Activated naive CD8-positive, alpha-beta T cell treated with anti-CD3 and anti-CD28 coated beads, Interleukin-2, amount 50 U/mL, for 24 hours (primary cell): ENCODE results near the gene ATP1B3.
"Not testable (repeated sequence)": the region's sequence is repeated elsewhere in the genome, so short reads cannot be mapped to it uniquely, and the experiment has no call there.

Experiments used
- ATAC-seq: fragments of 150-1000 bp; cut with Tn5 transposase; one replicate; pipeline ENCODE4 v1.10.0; 2021
- DNase-seq: peaks from one replicate; pipeline ENCODE4 v3.0.0; 2021
- H3K27ac Mint-ChIP-seq: one replicate; pipeline ENCODE4 v1.8.0; 2021; ENCODE audit warnings: mild to moderate bottlenecking, mixed read lengths
- H3K27me3 Mint-ChIP-seq: one replicate; pipeline ENCODE4 v1.8.0; 2021; ENCODE audit warnings: mixed read lengths
- H3K36me3 Mint-ChIP-seq: one replicate; pipeline ENCODE4 v1.8.0; 2021; ENCODE audit warnings: low read depth, mixed read lengths
- H3K4me1 Mint-ChIP-seq: one replicate; pipeline ENCODE4 v1.8.0; 2021; ENCODE audit warnings: mixed read lengths
- H3K4me3 Mint-ChIP-seq: one replicate; pipeline ENCODE4 v1.8.0; 2021; ENCODE audit warnings: mild to moderate bottlenecking, moderate library complexity, mixed read lengths
- H3K9me3 Mint-ChIP-seq: one replicate; pipeline ENCODE4 v1.8.0; 2021; ENCODE audit warnings: mixed read lengths

Gene ATP1B3

GRCh38 chr3:141909408-141909807 is 33.0 kb downstream of the ATP1B3 start:
- H3K27me3 Mint-ChIP-seq = no peaks in the 10 kb centered on the region
- peaks cover 10% of the 10 kb centered on the region for H3K4me1 Mint-ChIP-seq
- peaks cover 75% of the 10 kb centered on the region for H3K36me3 Mint-ChIP-seq
- peaks cover 7% of the 10 kb centered on the region for H3K9me3 Mint-ChIP-seq
- no peak overlapping the region for H3K27ac Mint-ChIP-seq
- DNase-seq (no peak), ATAC-seq (no peak)
- no peak overlapping the region for H3K4me3 Mint-ChIP-seq

DNA sequence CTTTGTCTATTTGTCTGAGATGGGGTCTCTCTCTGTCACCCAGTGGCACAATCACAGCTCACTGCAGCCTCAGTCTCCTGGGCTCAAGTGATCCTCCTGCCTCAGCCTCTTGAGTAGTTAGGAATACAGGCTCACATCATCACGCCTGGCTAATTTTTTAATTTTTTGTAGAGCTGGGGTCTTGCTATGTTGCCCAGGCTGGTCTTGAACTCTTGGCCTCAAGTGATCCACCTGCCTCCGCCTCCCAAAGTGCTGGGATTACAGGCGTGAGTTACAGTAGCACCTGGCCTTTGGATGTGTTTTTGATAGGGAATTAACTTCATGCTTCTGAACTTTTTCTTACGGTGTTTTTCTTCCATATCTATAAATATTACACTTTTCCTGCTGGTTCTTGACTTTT is 33.5 kb downstream of the ATP1B3 start:
- not testable (repeated sequence) for H3K9me3 Mint-ChIP-seq, ATAC-seq, H3K4me1 Mint-ChIP-seq, H3K4me3 Mint-ChIP-seq, H3K27ac Mint-ChIP-seq, H3K27me3 Mint-ChIP-seq, DNase-seq
- peaks cover 76% of the 10 kb centered on the region for H3K36me3 Mint-ChIP-seq

GRCh38 chr3:141913150-141913811 is 36.8 kb downstream of the ATP1B3 start:
- no peak overlapping the region for H3K4me3 Mint-ChIP-seq
- H3K27ac Mint-ChIP-seq = no peak overlapping the region
- H3K4me1 Mint-ChIP-seq = peaks cover 2% of the 10 kb centered on the region
- H3K27me3 Mint-ChIP-seq = no peaks in the 10 kb centered on the region
- H3K36me3 Mint-ChIP-seq = peaks cover 74% of the 10 kb centered on the region
- ATAC-seq (peak; percentile 86), DNase-seq (peak; percentile 29)
- peaks cover 7% of the 10 kb centered on the region for H3K9me3 Mint-ChIP-seq

DNA sequence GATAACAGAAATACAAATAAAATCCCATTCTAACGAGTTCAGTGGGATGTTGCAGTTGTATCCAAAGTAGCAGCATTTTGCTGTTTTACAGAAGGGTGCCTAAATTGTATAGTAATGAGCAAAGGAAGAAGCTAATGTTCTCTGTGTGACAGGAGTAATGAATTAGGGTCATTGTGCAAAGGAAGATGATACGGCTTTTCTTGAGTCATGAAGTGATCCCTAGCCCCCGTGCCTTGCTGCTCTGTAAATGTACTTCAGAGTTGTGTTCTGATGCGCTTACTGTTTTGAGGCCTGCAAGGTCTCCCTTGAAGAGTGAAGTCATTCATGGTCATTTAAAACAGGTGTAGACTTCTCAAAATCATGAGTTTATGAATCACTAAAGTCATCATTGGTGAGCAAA is 37.9 kb downstream of the ATP1B3 start:
- no peak overlapping the region for H3K4me3 Mint-ChIP-seq
- peaks cover 2% of the 10 kb centered on the region for H3K4me1 Mint-ChIP-seq
- H3K27me3 Mint-ChIP-seq = no peaks in the 10 kb centered on the region
- H3K27ac Mint-ChIP-seq = no peak overlapping the region
- H3K9me3 Mint-ChIP-seq = peaks cover 7% of the 10 kb centered on the region
- ATAC-seq (no peak), DNase-seq (no peak)
- peaks cover 71% of the 10 kb centered on the region for H3K36me3 Mint-ChIP-seq

- DNase-seq = no peak
- Mint-ChIP-seq H3K4me1 (peaks cover 2% of the 10 kb centered on the region), H3K27me3 (no peaks in the 10 kb centered on the region), H3K27ac (no peak overlapping the region), H3K4me3 (no peak overlapping the region), H3K9me3 (peaks cover 7% of the 10 kb centered on the region), H3K36me3 (peaks cover 67% of the 10 kb centered on the region)
- no peak for ATAC-seq
Measured at GRCh38 chr3:141915016-141915415, 38.6 kb downstream of the ATP1B3 start.

GRCh38 chr3:141915766-141916165 is 39.3 kb downstream of the ATP1B3 start:
- Mint-ChIP-seq H3K27ac (no peak overlapping the region), H3K27me3 (no peaks in the 10 kb centered on the region), H3K4me1 (peaks cover 3% of the 10 kb centered on the region), H3K4me3 (no peak overlapping the region), H3K9me3 (peaks cover 7% of the 10 kb centered on the region), H3K36me3 (peaks cover 70% of the 10 kb centered on the region)
- no peak for ATAC-seq
- no peak for DNase-seq

GRCh38 chr3:141920701-141921100 is 44.3 kb downstream of the ATP1B3 start:
- DNase-seq (no peak), ATAC-seq (no peak)
- H3K27me3 Mint-ChIP-seq = no peaks in the 10 kb centered on the region
- peaks cover 4% of the 10 kb centered on the region for H3K4me1 Mint-ChIP-seq
- H3K4me3 Mint-ChIP-seq = no peak overlapping the region
- no peak overlapping the region for H3K27ac Mint-ChIP-seq
- peaks cover 52% of the 10 kb centered on the region for H3K36me3 Mint-ChIP-seq
- H3K9me3 Mint-ChIP-seq = no peaks in the 10 kb centered on the region

DNA sequence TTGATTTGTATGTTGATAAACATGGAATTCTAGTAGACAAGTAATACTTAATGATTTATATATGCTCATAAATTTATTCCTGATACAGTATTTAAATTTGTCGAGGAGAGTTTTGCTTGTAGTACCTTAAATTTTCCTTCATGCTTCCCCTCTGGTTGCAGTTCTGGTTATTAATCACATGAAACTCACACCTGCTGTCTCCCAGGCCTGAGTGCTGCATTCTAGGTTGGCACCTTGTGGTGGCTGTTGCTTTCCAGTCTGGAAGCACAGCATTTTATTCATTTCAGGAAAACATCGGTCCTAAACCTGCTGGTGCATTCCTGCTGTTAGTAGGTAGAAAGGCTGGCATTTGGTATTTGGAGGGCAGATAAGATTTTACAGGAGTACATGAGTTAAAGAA is 44.9 kb downstream of the ATP1B3 start:
- Mint-ChIP-seq H3K27ac (no peak overlapping the region), H3K4me3 (no peak overlapping the region), H3K9me3 (no peaks in the 10 kb centered on the region), H3K27me3 (no peaks in the 10 kb centered on the region), H3K4me1 (peaks cover 2% of the 10 kb centered on the region), H3K36me3 (peaks cover 50% of the 10 kb centered on the region)
- DNase-seq = no peak
- no peak for ATAC-seq

DNA sequence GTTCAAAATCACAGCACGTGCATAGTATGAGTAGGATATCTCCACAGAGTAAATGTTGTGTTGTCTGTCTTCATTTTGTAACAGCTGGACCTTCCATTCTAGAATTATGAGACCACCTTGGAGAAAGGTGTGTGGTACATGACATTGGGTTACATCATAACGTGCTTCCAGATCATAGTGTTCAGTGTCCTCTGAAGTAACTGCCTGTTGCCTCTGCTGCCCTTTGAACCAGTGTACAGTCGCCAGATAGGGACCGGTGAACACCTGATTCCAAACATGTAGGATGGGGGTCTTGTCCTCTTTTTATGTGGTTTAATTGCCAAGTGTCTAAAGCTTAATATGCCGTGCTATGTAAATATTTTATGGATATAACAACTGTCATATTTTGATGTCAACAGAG is 49.2 kb downstream of the ATP1B3 start:
- H3K4me1 Mint-ChIP-seq, H3K9me3 Mint-ChIP-seq, H3K27ac Mint-ChIP-seq, H3K4me3 Mint-ChIP-seq, H3K27me3 Mint-ChIP-seq, DNase-seq, ATAC-seq: not testable (repeated sequence)
- peaks cover 40% of the 10 kb centered on the region for H3K36me3 Mint-ChIP-seq

GRCh38 chr3:141926929-141927328 is 50.5 kb downstream of the ATP1B3 start:
- DNase-seq (no peak), ATAC-seq (no peak)
- Mint-ChIP-seq H3K4me3 (no peak overlapping the region), H3K4me1 (no peaks in the 10 kb centered on the region), H3K36me3 (peaks cover 33% of the 10 kb centered on the region), H3K27me3 (no peaks in the 10 kb centered on the region), H3K9me3 (no peaks in the 10 kb centered on the region), H3K27ac (no peak overlapping the region)

DNA sequence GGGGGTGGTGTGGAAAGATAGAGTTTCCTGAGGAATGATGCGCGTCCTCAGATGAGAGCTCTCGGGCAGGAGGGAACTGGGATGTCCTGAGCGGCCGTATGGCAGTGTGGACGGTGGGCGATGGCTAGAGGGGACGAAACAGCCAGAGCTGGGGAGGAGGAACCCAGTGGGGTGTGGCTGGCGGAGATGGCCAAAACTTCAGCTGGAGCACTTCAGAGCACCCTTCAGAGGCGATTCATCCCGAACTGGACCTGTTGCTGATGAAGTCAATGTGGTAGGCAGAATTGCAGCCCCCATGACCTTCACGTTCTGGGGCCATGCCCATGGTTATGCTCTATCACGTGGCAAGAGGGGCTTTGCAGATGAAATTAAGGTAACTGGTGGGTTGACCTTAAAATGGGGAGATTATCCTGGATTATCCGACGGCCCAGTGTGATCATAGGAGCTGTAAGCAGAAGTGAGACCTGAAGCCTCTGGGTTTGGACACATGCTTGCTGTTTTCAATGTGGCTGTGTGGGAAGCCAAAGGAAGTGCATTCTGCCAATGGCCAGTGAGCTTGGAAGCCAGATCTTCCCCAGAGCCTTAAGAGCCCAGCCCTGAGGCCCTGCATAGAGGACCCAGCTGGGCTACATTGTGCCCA is 52.3 kb downstream of the ATP1B3 start:
- Mint-ChIP-seq H3K27ac (peak overlapping the region; percentile 22), H3K36me3 (peaks cover 25% of the 10 kb centered on the region)
- ATAC-seq = no peak

GRCh38 chr3:141929341-141929995 is 53.0 kb downstream of the ATP1B3 start:
- peaks cover 4% of the 10 kb centered on the region for H3K4me1 Mint-ChIP-seq
- ATAC-seq = no peak
- no peaks in the 10 kb centered on the region for H3K27me3 Mint-ChIP-seq
- H3K4me3 Mint-ChIP-seq = no peak overlapping the region
- DNase-seq = no peak
- H3K36me3 Mint-ChIP-seq = peaks cover 23% of the 10 kb centered on the region
- no peak overlapping the region for H3K27ac Mint-ChIP-seq
- no peaks in the 10 kb centered on the region for H3K9me3 Mint-ChIP-seq

More for the DNA sequence above, 52.3 kb downstream of the ATP1B3 start:
- no peak for DNase-seq
- no peaks in the 10 kb centered on the region for H3K27me3 Mint-ChIP-seq
- no peaks in the 10 kb centered on the region for H3K9me3 Mint-ChIP-seq
- H3K4me1 Mint-ChIP-seq = peaks cover 2% of the 10 kb centered on the region
- no peak overlapping the region for H3K4me3 Mint-ChIP-seq

DNA sequence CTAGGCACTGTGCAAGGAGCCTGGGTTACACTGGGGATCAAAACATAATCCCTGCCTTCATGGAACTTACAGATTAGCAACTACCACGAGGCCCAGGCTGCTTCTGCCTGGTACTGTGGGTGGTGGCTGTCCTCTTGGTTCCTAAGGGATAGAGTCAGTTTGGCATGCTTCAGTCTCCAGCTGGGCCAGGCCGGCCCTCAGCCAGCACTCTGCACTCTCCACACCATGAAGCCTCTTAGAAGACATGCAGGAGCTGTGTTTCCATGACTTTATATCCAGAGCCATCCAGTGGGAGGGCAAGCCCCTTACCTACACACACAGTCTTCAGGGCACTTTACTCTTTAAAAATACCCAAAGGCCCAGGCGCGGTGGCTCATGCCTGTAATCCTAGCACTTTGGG is 54.4 kb downstream of the ATP1B3 start:
- Mint-ChIP-seq H3K9me3 (no peaks in the 10 kb centered on the region), H3K4me1 (peaks cover 4% of the 10 kb centered on the region), H3K27me3 (no peaks in the 10 kb centered on the region), H3K27ac (no peak overlapping the region), H3K4me3 (no peak overlapping the region), H3K36me3 (peaks cover 18% of the 10 kb centered on the region)
- DNase-seq = no peak
- ATAC-seq = no peak

DNA sequence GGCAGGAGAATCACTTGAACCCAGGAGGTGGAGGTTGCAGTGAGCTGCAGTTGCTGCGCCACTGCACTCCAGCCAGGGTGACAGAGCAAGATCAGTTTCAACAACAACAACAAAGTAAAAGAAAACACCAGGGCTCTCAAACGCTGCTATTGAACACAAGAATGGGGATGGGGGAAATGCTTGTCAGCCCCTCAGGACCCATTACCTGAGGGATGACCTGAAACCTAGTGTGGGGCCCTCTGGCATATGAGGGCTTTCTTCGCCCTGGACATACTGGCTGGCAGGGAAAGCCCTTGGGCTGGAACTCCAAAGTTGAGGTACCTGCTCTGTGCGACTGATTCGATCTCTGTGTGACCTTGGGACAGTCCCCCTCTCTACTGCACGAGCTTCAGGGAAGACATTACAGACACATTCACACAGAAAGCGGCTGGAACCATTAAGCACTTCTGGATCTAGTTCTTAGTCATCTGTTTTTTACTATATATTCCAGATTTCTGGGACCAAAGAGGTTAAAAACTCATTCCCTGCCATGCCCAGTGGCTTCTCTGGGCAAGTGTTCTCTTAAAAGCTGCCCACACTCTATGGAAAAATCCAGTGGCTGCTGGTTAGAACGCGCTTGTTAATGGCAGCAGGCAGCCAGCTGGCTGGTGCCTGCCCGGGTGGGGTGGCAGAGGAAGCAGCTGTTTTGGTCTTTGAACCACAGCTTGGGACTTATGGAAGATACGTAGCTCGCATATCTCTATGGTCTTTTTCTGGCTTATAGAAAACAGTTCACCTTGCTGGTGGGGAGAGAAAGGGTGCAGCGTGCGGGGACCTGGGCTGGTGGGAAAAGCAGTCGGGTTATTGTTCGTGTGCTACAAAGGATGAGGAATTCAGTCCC is 57.2 kb downstream of the ATP1B3 start:
- peaks cover 4% of the 10 kb centered on the region for H3K4me1 Mint-ChIP-seq
- H3K4me3 Mint-ChIP-seq = no peak overlapping the region
- H3K9me3 Mint-ChIP-seq = no peaks in the 10 kb centered on the region
- ATAC-seq (no peak), DNase-seq (no peak)
- H3K27me3 Mint-ChIP-seq = no peaks in the 10 kb centered on the region
- no peak overlapping the region for H3K27ac Mint-ChIP-seq
- peaks cover under 1% of the 10 kb centered on the region for H3K36me3 Mint-ChIP-seq
